ENCODE measurements around the gene TAS1R1. TPM values are rescaled to one million over a fixed set of nuclear protein-coding genes. Genes with fewer than 3 reads are reported as not detected.

TAS1R1 gene
- total RNA-seq, 1 donor from 2014 or later = not detected

DNA sequence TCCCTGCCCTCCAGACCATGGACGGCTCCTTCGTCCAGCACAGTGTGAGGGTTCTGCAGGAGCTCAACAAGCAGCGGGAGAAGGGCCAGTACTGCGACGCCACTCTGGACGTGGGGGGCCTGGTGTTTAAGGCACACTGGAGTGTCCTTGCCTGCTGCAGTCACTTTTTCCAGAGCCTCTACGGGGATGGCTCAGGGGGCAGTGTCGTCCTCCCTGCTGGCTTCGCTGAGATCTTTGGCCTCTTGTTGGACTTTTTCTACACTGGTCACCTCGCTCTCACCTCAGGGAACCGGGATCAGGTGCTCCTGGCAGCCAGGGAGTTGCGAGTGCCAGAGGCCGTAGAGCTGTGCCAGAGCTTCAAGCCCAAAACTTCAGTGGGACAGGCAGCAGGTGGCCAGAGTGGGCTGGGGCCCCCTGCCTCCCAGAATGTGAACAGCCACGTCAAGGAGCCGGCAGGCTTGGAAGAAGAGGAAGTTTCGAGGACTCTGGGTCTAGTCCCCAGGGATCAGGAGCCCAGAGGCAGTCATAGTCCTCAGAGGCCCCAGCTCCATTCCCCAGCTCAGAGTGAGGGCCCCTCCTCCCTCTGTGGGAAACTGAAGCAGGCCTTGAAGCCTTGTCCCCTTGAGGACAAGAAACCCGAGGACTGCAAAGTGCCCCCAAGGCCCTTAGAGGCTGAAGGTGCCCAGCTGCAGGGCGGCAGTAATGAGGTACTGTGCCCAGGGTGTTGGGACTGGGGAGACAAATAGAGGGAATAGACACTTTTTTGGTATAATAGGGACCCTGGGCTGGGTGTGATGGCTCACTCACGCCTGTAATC, 25.7 kb downstream of the TAS1R1 start:
- Histone ChIP-seq H3K36me3 (no peaks in the 10 kb centered on the region), H3K27me3 (no peaks in the 10 kb centered on the region), H3K9me3 (no peaks in the 10 kb centered on the region), H3K27ac (peak overlapping the region; percentile 89), H3K4me1 (peaks cover 41% of the 10 kb centered on the region), H3K4me3 (peak overlapping the region; percentile 73 to 95)
- intact Hi-C loops (cut with DNase I) = no loop called here
- DNase-seq (ENCODE audit: extremely low spot score in 2 of 2) = no peak
- TF ChIP-seq, protein P1, sequence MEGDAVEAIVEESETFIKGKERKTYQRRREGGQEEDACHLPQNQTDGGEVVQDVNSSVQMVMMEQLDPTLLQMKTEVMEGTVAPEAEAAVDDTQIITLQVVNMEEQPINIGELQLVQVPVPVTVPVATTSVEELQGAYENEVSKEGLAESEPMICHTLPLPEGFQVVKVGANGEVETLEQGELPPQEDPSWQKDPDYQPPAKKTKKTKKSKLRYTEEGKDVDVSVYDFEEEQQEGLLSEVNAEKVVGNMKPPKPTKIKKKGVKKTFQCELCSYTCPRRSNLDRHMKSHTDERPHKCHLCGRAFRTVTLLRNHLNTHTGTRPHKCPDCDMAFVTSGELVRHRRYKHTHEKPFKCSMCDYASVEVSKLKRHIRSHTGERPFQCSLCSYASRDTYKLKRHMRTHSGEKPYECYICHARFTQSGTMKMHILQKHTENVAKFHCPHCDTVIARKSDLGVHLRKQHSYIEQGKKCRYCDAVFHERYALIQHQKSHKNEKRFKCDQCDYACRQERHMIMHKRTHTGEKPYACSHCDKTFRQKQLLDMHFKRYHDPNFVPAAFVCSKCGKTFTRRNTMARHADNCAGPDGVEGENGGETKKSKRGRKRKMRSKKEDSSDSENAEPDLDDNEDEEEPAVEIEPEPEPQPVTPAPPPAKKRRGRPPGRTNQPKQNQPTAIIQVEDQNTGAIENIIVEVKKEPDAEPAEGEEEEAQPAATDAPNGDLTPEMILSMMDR (IDR thresholded peaks at IDR 0.05) = no peak
- TF ChIP-seq POLR2A (IDR thresholded peaks at IDR 0.05) (no peak), POLR2AphosphoS5 (IDR thresholded peaks at IDR 0.05; ENCODE audit: insufficient read depth in 1 of 2, low read depth in 1 of 2) (no peak)

DNA sequence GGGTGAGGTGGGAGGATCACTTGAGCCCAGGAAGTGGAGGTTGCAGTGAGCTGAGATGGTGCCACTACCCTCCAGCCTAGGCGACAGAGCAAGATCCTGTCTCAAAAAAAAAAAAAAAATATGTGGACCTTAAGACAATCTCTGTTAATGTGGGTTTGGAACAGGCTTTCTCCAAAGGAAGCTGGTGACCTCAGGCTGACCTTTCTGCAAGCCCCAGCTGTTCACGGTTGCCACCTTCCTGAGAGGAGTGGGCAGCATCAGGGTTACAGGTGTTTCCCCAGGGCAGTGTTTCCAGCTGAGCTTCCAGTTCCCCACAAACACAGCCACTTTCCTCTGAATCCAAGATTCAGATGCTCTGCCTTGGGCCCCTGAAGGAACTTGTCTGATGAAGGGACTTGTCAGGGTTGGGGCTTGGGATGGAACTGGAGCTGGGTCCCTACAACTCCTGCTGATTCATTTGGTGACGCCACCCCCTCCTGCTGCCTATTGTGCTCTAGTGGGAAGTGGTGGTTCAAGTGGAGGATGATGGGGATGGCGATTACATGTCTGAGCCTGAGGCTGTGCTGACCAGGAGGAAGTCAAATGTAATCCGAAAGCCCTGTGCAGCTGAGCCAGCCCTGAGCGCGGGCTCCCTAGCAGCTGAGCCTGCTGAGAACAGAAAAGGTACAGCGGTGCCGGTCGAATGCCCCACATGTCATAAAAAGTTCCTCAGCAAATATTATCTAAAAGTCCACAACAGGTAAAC, 26.6 kb downstream of the TAS1R1 start:
- DNase-seq (ENCODE audit: extremely low spot score in 2 of 2) = no peak
- peaks cover 45% of the 10 kb centered on the region for H3K4me1 ChIP-seq
- intact Hi-C loops (cut with DNase I) = no loop called here
- no peak overlapping the region for H3K4me3 ChIP-seq
- TF ChIP-seq, protein P1 (IDR thresholded peaks at IDR 0.05) = no peak
- TF ChIP-seq POLR2AphosphoS5 (IDR thresholded peaks at IDR 0.05; ENCODE audit: insufficient read depth in 1 of 2, low read depth in 1 of 2) (no peak), POLR2A (IDR thresholded peaks at IDR 0.05) (no peak)
- no peaks in the 10 kb centered on the region for H3K9me3 ChIP-seq
- H3K27ac ChIP-seq = no peak overlapping the region
- no peaks in the 10 kb centered on the region for H3K27me3 ChIP-seq
- H3K36me3 ChIP-seq = no peaks in the 10 kb centered on the region

DNA sequence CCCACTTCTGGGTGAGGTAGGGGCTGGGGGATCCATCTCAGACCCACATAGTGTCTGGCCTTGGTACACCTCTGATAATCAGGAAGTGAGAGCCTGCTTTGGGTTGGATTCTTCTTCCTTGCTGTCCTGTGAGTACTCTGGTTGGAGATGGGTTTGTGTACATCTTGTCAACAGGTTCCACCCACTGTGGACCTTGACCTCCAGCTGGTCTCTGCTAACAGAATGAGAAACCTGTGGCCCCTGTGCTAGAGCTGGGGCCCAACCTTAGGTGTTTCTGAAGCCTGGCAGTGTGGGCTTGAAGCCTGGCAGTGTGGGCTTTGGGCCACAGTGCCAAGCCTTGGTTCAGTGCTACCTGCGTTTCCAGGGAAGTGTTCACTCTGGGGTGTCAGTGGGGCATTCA, 27.3 kb downstream of the TAS1R1 start:
- no peaks in the 10 kb centered on the region for H3K36me3 ChIP-seq
- H3K27me3 ChIP-seq = no peaks in the 10 kb centered on the region
- no peak overlapping the region for H3K27ac ChIP-seq
- intact Hi-C loops (cut with DNase I) = no loop called here
- no peak overlapping the region for H3K4me3 ChIP-seq
- TF ChIP-seq, protein P1 (IDR thresholded peaks at IDR 0.05) = no peak
- TF ChIP-seq POLR2A (IDR thresholded peaks at IDR 0.05) (no peak), POLR2AphosphoS5 (IDR thresholded peaks at IDR 0.05; ENCODE audit: insufficient read depth in 1 of 2, low read depth in 1 of 2) (no peak)
- H3K4me1 ChIP-seq = peaks cover 51% of the 10 kb centered on the region
- no peaks in the 10 kb centered on the region for H3K9me3 ChIP-seq
- DNase-seq (ENCODE audit: extremely low spot score in 2 of 2) = no peak

DNA sequence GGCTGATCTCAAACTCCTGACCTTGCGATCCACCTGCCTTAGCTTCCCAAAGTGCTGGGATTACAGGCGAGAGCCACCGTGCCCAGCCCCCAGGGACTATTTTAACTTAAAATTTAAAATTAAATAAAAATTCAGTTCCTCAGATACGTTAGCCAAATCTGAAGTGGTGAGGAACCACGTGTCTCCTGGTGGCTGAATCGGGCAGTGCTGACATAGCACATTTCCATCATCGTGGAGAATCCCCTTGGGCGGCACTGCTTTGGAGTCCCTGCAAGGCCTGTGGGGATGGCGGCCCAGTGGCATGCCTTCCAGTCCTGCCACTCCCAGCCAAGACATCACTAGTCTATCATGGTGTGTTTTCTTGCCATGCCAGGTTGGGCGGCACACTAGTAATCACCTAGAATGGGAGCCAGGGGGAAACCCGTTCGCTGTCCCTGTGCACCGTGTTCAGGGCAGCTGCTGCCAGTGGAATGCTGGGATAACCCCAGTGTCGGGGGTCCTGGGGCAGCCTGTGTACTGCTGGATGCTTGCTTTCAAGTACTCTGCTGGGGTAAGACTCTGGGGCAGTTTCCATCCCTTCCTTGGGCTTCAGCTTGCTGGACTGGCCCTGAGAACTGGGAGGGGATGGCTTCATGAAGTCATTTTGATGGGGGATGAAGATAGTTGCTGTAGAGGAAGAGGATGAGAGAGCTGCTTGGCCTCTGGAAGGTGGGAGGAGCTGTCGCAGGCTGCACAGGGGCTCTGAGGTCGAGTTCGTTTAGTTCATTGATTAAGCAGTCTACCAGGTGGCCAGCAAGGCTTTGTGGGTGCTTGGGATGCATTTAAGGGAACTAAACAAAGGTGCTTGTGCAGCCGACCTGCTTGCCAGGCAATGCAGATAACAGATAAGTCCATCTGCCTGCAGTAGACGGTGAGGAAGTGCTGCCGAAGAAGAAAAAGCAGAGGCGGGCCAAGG, 29.3 kb downstream of the TAS1R1 start:
- Histone ChIP-seq H3K36me3 (peaks cover 0 to 15% of the 10 kb centered on the region in 2 donors), H3K4me1 (peaks cover 63% of the 10 kb centered on the region), H3K27ac (no peak overlapping the region), H3K4me3 (no peak overlapping the region), H3K9me3 (no peaks in the 10 kb centered on the region), H3K27me3 (no peaks in the 10 kb centered on the region)
- intact Hi-C loops (cut with DNase I) = no loop called here
- no peak for TF ChIP-seq POLR2A (IDR thresholded peaks at IDR 0.05)
- TF ChIP-seq POLR2AphosphoS5 (IDR thresholded peaks at IDR 0.05; ENCODE audit: insufficient read depth in 1 of 2, low read depth in 1 of 2) = no peak
- no peak for DNase-seq (ENCODE audit: extremely low spot score in 2 of 2)
